WTC11 (cell line): ENCODE results near the gene SAMM50. TPM values are rescaled to one million over a fixed set of nuclear protein-coding genes. Genes with fewer than 3 reads are reported as not detected.

Experiments
- ATAC-seq: fragments of 200-7000 bp; cut with Tn5 transposase; 2 replicates; pipeline ENCODE4 v1.10.0; 2021; ENCODE audit warnings: mild to moderate bottlenecking, moderate library complexity
- CTCF ChIA-PET: fragments of 300-600 bp; sonication (Branson Sonifier 250); formaldehyde crosslinking; loops from one replicate; lab custom pipeline; 2021; ENCODE audit warnings: antibody characterized with exemption; lab: Charles Lee
- POLR2A ChIA-PET: fragments of 350-600 bp; sonication (Branson Sonifier 250); formaldehyde crosslinking; loops from one replicate; lab custom pipeline; 2021; ENCODE audit warnings: antibody characterized with exemption; lab: Charles Lee
- DNase-seq: peaks from one replicate; pipeline ENCODE4 v3.0.0; 2021; ENCODE audit warnings: low spot score
- H3K27ac Mint-ChIP-seq: 2 replicates; pipeline ENCODE4 v1.8.0; 2021; ENCODE audit warnings: mixed read lengths
- H3K27me3 Mint-ChIP-seq: 2 replicates; pipeline ENCODE4 v1.8.0; 2021; ENCODE audit warnings: low read depth, mild to moderate bottlenecking, moderate library complexity, mixed read lengths
- H3K36me3 Mint-ChIP-seq: 2 replicates; pipeline ENCODE4 v1.8.0; 2021; ENCODE audit warnings: mixed read lengths
- H3K4me1 Mint-ChIP-seq: 2 replicates; pipeline ENCODE4 v1.8.0; 2022; ENCODE audit warnings: mixed read lengths
- H3K4me3 Mint-ChIP-seq: 2 replicates; pipeline ENCODE4 v1.8.0; 2021; ENCODE audit warnings: mild to moderate bottlenecking, moderate library complexity, mixed read lengths
- H3K9me3 Mint-ChIP-seq: 2 replicates; pipeline ENCODE4 v1.8.0; 2021; ENCODE audit warnings: mixed read lengths
- CBFB ChIP-seq: sonication (generic); formaldehyde crosslinking; IDR thresholded peaks from 2 replicates; pipeline ENCODE4 v1.8.1; 2022; ENCODE audit warnings: mild to moderate bottlenecking, low read depth, missing genetic modification reagents
- ELF4 ChIP-seq: sonication (generic); formaldehyde crosslinking; IDR thresholded peaks from 2 replicates; pipeline ENCODE4 v1.8.1; 2022; ENCODE audit warnings: low read depth, mild to moderate bottlenecking, moderate library complexity, missing genetic modification reagents
- FOXP1 ChIP-seq: sonication (generic); formaldehyde crosslinking; IDR thresholded peaks from 2 replicates; pipeline ENCODE4 v1.8.0; 2022; ENCODE audit warnings: missing genetic modification reagents, mild to moderate bottlenecking, moderate library complexity, borderline replicate concordance
- GTF2I ChIP-seq: fragments of 250-450 bp; sonication (Bioruptor Pico); conservative IDR thresholded peaks from 2 replicates; pipeline ENCODE4 v1.4.0; 2021; ENCODE audit warnings: mild to moderate bottlenecking
- HMGA2 ChIP-seq: fragments of 250-450 bp; sonication (Bioruptor Pico); IDR thresholded peaks from 2 replicates; pipeline ENCODE4 v1.4.0; 2021; ENCODE audit warnings: mild to moderate bottlenecking, moderate library complexity
- KAT7 ChIP-seq: sonication (generic); formaldehyde crosslinking; IDR thresholded peaks from 2 replicates; pipeline ENCODE4 v1.8.1; 2023; ENCODE audit warnings: missing genetic modification reagents, mild to moderate bottlenecking, borderline replicate concordance
- NFYB ChIP-seq: sonication (generic); formaldehyde crosslinking; conservative IDR thresholded peaks from 2 replicates; pipeline ENCODE4 v1.8.0; 2022; ENCODE audit warnings: low read depth, missing genetic modification reagents
- NR1H2 ChIP-seq: sonication (generic); formaldehyde crosslinking; IDR thresholded peaks from 2 replicates; pipeline ENCODE4 v1.9.0; 2021; ENCODE audit warnings: mild to moderate bottlenecking, moderate library complexity, missing genetic modification reagents
- RELA ChIP-seq: sonication (generic); formaldehyde crosslinking; IDR thresholded peaks from 2 replicates; pipeline ENCODE4 v1.8.1; 2022; ENCODE audit warnings: missing genetic modification reagents, mild to moderate bottlenecking, borderline replicate concordance
- RORB ChIP-seq: fragments of 250-450 bp; sonication (Bioruptor Pico); IDR thresholded peaks from 2 replicates; pipeline ENCODE4 v1.9.0; 2021; ENCODE audit warnings: mild to moderate bottlenecking
- TCF7 ChIP-seq: sonication (generic); formaldehyde crosslinking; IDR thresholded peaks from 2 replicates; pipeline ENCODE4 v1.8.0; 2022; ENCODE audit warnings: mild to moderate bottlenecking, low read depth, missing genetic modification reagents, moderate library complexity
- TEAD1 ChIP-seq: sonication (generic); formaldehyde crosslinking; IDR thresholded peaks from 2 replicates; pipeline ENCODE4 v1.8.0; 2022; ENCODE audit warnings: mild to moderate bottlenecking, missing genetic modification reagents
- ZNF121 ChIP-seq: sonication (generic); formaldehyde crosslinking; IDR thresholded peaks from 2 replicates; pipeline ENCODE4 v1.8.0; 2023; ENCODE audit warnings: missing genetic modification reagents
- ZNF138 ChIP-seq: sonication (generic); formaldehyde crosslinking; conservative IDR thresholded peaks from 2 replicates; pipeline ENCODE4 v1.8.1; 2022; ENCODE audit warnings: mild to moderate bottlenecking, moderate library complexity, missing genetic modification reagents
- ZNF232 ChIP-seq: sonication (generic); formaldehyde crosslinking; IDR thresholded peaks from 2 replicates; pipeline ENCODE4 v1.8.0; 2022; ENCODE audit warnings: mild to moderate bottlenecking, missing genetic modification reagents
- ZNF512 ChIP-seq: sonication (generic); formaldehyde crosslinking; IDR thresholded peaks from 2 replicates; pipeline ENCODE4 v1.8.1; 2022; ENCODE audit warnings: missing genetic modification reagents, borderline replicate concordance
- ZNF671 ChIP-seq: fragments of 250-450 bp; sonication (Bioruptor Pico); IDR thresholded peaks from 2 replicates; pipeline ENCODE4 v1.8.0; 2021; ENCODE audit warnings: mild to moderate bottlenecking
- total RNA-seq: library from RNA; stranded (reverse); gene quantifications from 3 replicates; pipeline ENCODE4 v1.2.3, GENCODE V29; 2021
- TF ChIP-seq, protein P1 (sequence below): sonication (generic); formaldehyde crosslinking; conservative IDR thresholded peaks from 2 replicates; pipeline ENCODE4 v1.8.1; 2022; ENCODE audit warnings: mild to moderate bottlenecking, missing genetic modification reagents
- TF ChIP-seq, protein P2 (sequence below): fragments of 250-450 bp; sonication (Bioruptor Pico); conservative IDR thresholded peaks from 2 replicates; pipeline ENCODE4 v1.9.0; 2021; ENCODE audit warnings: mild to moderate bottlenecking
- TF ChIP-seq, protein P3 (sequence below): sonication (generic); formaldehyde crosslinking; IDR thresholded peaks from 2 replicates; pipeline ENCODE4 v1.8.0; 2022; ENCODE audit warnings: missing genetic modification reagents
- TF ChIP-seq, protein P4 (sequence below): sonication (generic); formaldehyde crosslinking; IDR thresholded peaks from 2 replicates; pipeline ENCODE4 v1.8.1; 2023; ENCODE audit warnings: mild to moderate bottlenecking, moderate library complexity, missing genetic modification reagents
- TF ChIP-seq, protein P5 (sequence below): sonication (generic); formaldehyde crosslinking; IDR thresholded peaks from 2 replicates; pipeline ENCODE4 v1.8.0; 2023; ENCODE audit warnings: missing genetic modification reagents

SAMM50 gene
- total RNA-seq, 1 experiment from 2014 or later, result 72.1 TPM

- POLR2A ChIA-PET, result no interaction called here
- TF ChIP-seq NFYB (CRISPR knock-in tag) (no peak), NR1H2 (CRISPR knock-in tag) (no peak), CBFB (no peak), TCF7 (CRISPR knock-in tag) (no peak), RORB (CRISPR knock-in tag) (no peak), ZNF121 (no peak), TEAD1 (CRISPR knock-in tag) (no peak), GTF2I (CRISPR knock-in tag) (no peak), ZNF512 (CRISPR knock-in tag) (no peak), KAT7 (CRISPR knock-in tag) (no peak)
- TF ChIP-seq, protein P1, sequence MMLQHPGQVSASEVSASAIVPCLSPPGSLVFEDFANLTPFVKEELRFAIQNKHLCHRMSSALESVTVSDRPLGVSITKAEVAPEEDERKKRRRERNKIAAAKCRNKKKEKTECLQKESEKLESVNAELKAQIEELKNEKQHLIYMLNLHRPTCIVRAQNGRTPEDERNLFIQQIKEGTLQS (CRISPR knock-in tag), result no peak
- ATAC-seq (no peak), DNase-seq (no peak)
- no peak overlapping the region for H3K4me3 Mint-ChIP-seq
- no peaks in the 10 kb centered on the region for H3K27me3 Mint-ChIP-seq
- H3K9me3 Mint-ChIP-seq, result no peaks in the 10 kb centered on the region
- no peak overlapping the region; the same call in 1 of the 2 replicates for H3K27ac Mint-ChIP-seq
- peaks cover 69% of the 10 kb centered on the region for H3K36me3 Mint-ChIP-seq
- H3K4me1 Mint-ChIP-seq, result no peaks in the 10 kb centered on the region
- CTCF ChIA-PET, result interaction anchor here (1.1 to 3.1 kb wide), 12 partner anchors 22 to 631 kb away, joined by 3 to 80 read pairs (median 7); no protein-coding TSS in a partner anchor
These were observed 39.2 kb downstream of the SAMM50 start for GRCh38 chr22:43994416-43994815.

GRCh38 chr22:43995057-43995685 is 39.9 kb downstream of the SAMM50 start:
- ChIA-PET POLR2A (no interaction called here), CTCF (interaction anchor here (3.1 kb wide), 1 partner anchor 91 kb away, joined by 80 read pairs; no protein-coding TSS in a partner anchor)
- Mint-ChIP-seq H3K27me3 (no peaks in the 10 kb centered on the region), H3K4me3 (no peak overlapping the region), H3K9me3 (no peaks in the 10 kb centered on the region), H3K36me3 (peaks cover 63% of the 10 kb centered on the region), H3K4me1 (no peaks in the 10 kb centered on the region), H3K27ac (peak overlapping the region; percentile 23; the same call in 1 of the 2 replicates)
- ATAC-seq (no peak), DNase-seq (no peak)
- TF ChIP-seq ELF4 (CRISPR knock-in tag), result no peak

DNA sequence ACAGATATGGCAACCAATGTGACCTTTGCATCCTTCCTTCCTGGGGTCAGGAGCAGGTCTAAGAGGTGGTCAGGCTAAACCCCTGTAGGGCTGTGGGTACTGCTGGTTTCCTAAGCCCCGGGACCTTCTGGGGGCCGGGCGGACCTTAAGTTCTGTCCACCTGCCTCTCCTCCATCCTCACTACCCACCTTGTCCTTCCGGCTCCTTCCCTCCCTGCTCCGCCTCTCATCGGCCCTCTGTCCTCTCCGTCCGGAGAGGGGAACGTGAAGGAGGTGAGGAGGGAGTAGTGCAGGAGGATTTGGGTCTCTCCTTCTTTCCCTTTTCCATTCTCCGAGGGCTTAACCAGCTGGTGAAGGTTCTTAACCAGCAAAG is 40.5 kb downstream of the SAMM50 start:
- ChIA-PET CTCF (no interaction called here), POLR2A (no interaction called here)
- Mint-ChIP-seq H3K9me3 (no peaks in the 10 kb centered on the region), H3K36me3 (peaks cover 59% of the 10 kb centered on the region), H3K27me3 (no peaks in the 10 kb centered on the region), H3K27ac (no peak overlapping the region), H3K4me3 (no peak overlapping the region), H3K4me1 (0 out of 2 replicates have a peak, but pooled peaks cover 2% of the 10 kb centered on the region)
- DNase-seq (no peak), ATAC-seq (no peak)
- TF ChIP-seq, protein P2, sequence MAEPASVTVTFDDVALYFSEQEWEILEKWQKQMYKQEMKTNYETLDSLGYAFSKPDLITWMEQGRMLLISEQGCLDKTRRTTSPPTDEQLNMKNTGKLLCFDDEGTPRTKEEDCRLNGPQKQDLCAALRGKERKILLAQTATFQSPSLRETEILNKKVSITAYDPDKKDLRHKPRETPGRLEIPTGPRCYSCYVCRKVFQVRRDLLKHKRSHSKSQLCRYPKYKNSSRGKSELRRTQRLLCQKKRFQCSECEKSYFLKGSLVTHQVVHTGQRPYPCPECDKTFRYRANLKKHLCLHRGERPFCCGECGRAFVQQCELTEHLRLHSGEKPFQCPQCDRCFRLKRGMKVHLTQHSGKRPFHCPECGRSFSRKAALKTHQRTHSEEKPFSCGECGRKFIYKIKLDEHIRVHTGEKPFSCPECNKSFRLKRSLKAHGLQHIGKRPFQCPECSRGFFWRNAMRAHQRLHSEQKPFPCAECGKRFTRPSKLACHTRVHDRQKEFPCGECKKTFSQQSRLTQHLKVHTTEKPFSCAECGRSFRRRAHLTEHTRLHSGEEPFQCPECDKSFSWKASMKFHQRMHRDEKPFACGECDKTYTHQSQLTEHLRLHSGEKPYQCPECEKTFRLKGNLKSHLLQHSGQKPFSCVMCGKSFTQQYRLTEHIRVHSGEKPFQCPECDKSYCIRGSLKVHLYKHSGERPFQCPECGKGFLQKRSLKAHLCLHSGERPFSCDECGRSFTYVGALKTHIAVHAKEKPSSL (CRISPR knock-in tag), result no peak
- TF ChIP-seq, protein P3, sequence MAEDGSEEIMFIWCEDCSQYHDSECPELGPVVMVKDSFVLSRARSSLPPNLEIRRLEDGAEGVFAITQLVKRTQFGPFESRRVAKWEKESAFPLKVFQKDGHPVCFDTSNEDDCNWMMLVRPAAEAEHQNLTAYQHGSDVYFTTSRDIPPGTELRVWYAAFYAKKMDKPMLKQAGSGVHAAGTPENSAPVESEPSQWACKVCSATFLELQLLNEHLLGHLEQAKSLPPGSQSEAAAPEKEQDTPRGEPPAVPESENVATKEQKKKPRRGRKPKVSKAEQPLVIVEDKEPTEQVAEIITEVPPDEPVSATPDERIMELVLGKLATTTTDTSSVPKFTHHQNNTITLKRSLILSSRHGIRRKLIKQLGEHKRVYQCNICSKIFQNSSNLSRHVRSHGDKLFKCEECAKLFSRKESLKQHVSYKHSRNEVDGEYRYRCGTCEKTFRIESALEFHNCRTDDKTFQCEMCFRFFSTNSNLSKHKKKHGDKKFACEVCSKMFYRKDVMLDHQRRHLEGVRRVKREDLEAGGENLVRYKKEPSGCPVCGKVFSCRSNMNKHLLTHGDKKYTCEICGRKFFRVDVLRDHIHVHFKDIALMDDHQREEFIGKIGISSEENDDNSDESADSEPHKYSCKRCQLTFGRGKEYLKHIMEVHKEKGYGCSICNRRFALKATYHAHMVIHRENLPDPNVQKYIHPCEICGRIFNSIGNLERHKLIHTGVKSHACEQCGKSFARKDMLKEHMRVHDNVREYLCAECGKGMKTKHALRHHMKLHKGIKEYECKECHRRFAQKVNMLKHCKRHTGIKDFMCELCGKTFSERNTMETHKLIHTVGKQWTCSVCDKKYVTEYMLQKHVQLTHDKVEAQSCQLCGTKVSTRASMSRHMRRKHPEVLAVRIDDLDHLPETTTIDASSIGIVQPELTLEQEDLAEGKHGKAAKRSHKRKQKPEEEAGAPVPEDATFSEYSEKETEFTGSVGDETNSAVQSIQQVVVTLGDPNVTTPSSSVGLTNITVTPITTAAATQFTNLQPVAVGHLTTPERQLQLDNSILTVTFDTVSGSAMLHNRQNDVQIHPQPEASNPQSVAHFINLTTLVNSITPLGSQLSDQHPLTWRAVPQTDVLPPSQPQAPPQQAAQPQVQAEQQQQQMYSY (CRISPR knock-in tag), result no peak
- TF ChIP-seq, protein P4, sequence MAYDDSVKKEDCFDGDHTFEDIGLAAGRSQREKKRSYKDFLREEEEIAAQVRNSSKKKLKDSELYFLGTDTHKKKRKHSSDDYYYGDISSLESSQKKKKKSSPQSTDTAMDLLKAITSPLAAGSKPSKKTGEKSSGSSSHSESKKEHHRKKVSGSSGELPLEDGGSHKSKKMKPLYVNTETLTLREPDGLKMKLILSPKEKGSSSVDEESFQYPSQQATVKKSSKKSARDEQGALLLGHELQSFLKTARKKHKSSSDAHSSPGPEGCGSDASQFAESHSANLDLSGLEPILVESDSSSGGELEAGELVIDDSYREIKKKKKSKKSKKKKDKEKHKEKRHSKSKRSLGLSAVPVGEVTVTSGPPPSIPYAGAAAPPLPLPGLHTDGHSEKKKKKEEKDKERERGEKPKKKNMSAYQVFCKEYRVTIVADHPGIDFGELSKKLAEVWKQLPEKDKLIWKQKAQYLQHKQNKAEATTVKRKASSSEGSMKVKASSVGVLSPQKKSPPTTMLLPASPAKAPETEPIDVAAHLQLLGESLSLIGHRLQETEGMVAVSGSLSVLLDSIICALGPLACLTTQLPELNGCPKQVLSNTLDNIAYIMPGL (CRISPR knock-in tag), result no peak
- no peak for TF ChIP-seq ZNF232 (CRISPR knock-in tag)
- TF ChIP-seq RELA (CRISPR knock-in tag), result no peak
- no peak for TF ChIP-seq FOXP1
- TF ChIP-seq, protein P5, sequence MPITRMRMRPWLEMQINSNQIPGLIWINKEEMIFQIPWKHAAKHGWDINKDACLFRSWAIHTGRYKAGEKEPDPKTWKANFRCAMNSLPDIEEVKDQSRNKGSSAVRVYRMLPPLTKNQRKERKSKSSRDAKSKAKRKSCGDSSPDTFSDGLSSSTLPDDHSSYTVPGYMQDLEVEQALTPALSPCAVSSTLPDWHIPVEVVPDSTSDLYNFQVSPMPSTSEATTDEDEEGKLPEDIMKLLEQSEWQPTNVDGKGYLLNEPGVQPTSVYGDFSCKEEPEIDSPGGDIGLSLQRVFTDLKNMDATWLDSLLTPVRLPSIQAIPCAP, result no peak
- TF ChIP-seq ZNF138, result no peak
- TF ChIP-seq ZNF671 (CRISPR knock-in tag), result no peak
- TF ChIP-seq HMGA2 (CRISPR knock-in tag), result no peak
